ENCODE results near the gene BANF2. TPM values are rescaled to one million over a fixed set of nuclear protein-coding genes. Genes with fewer than 3 reads are reported as not detected.

Gene BANF2
- total and polyA plus RNA-seq, 2 of the 4 experiments (the other 2 are of a cell fraction): not detected

DNA sequence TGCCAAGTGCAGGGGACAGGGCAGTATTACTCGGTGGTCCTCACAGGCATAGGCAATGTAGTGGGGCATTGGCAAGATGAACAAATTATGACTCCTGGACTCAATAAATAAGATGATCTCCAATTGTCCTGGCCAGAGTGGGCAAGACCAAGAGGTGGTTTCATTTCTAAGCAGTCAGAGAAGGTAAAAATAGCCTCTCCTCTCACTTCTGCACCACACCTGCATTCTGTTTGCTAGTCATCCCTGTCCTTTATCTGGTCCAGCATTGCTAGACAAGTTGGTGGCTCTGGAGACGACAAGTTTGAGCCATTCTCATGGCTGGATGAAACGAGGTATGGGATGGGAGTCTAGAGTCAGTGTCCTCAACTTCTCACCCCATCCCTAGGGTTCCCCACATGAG lies 83.0 kb downstream of the BANF2 start:
- H3K23ac ChIP-seq (ENCODE audit: low read depth, low read length): no peak overlapping the region
- no peaks in the 10 kb centered on the region for H3K9me3 ChIP-seq (ENCODE audit: control insufficient read depth, insufficient read depth, low read length)
- H3K79me1 ChIP-seq (ENCODE audit: low read depth in 1 of 2, low read length in 2 of 2): no peaks in the 10 kb centered on the region
- H2AK9ac ChIP-seq (replicated peaks; ENCODE audit: low read depth, low read length, poor library complexity): no peak overlapping the region
- no peak overlapping the region for H3K4ac ChIP-seq (ENCODE audit: low read depth, low read length)
- H3K56ac ChIP-seq (ENCODE audit: extremely low read depth, insufficient read depth, low read length): no peak overlapping the region
- no peaks in the 10 kb centered on the region for H3K9me1 ChIP-seq (ENCODE audit: insufficient read depth, low read length)
- dilution Hi-C loops (cut with HindIII; ENCODE audit: low sequenced_read_pairs, unreplicated experiment) (no loop called here), in situ Hi-C loops (cut with MboI; ENCODE audit: low sequenced_read_pairs) (no loop called here), intact Hi-C loops (cut with micrococcal nuclease) (no loop called here)
- H3K18ac ChIP-seq (ENCODE audit: low read depth, low read length): no peak overlapping the region
- no peak overlapping the region for H2BK120ac ChIP-seq (ENCODE audit: low read depth, low read length)
- no TSS peak for BruUV-seq (replicated peaks)
- ChIA-PET POLR2A (ENCODE audit: unreplicated experiment) (no interaction called here), CTCF (no interaction called here)
- H4K5ac ChIP-seq (ENCODE audit: low read depth, low read length): no peak overlapping the region
- no peaks in the 10 kb centered on the region; the same call in 1 of the 2 replicates for H3K27me3 ChIP-seq (ENCODE audit: control insufficient read depth, insufficient read depth, low read length)
- no peak overlapping the region for H3K14ac ChIP-seq (replicated peaks; ENCODE audit: low read depth, low read length)
- no peak overlapping the region for H3K4me3 ChIP-seq (ENCODE audit: insufficient read depth, low read depth, low read length)
- no peak overlapping the region for H2BK5ac ChIP-seq (ENCODE audit: low read depth, low read length, poor library complexity, severe bottlenecking)
- no peak overlapping the region for H3K9ac ChIP-seq (ENCODE audit: low read depth, low read length)
- H4K8ac ChIP-seq (ENCODE audit: low read depth in 2 of 2, low read length in 2 of 2): no peak overlapping the region
- no peak overlapping the region for H2BK20ac ChIP-seq (ENCODE audit: low read depth, low read length)
- H2AK5ac ChIP-seq (ENCODE audit: low read depth, low read length): no peak overlapping the region
- peak overlapping the region; percentile 14 for H2AFZ ChIP-seq (replicated peaks; ENCODE audit: low read length, poor library complexity)
- peaks cover 7% of the 10 kb centered on the region; the same call in 1 of the 2 replicates for H3K4me1 ChIP-seq (ENCODE audit: control insufficient read depth, insufficient read depth, low read length)
- no peaks in the 10 kb centered on the region for H3K36me3 ChIP-seq (ENCODE audit: control insufficient read depth, insufficient read depth, low read length)
- DNase-seq (no peak), ATAC-seq (ENCODE audit: low read depth) (no peak)
- no CpG with 5 or more reads among the region's 3 CpGs for WGBS, 2 experiments (ENCODE audit: extremely low coverage in 2 of 2, insufficient read length in 1 of 2)
- no peak overlapping the region for H4K91ac ChIP-seq (ENCODE audit: insufficient read depth, low read depth, low read length)
- H2BK15ac ChIP-seq (ENCODE audit: low read depth, low read length): no peak overlapping the region
- H3K27ac ChIP-seq (ENCODE audit: insufficient read depth, low read length): no peak overlapping the region
- TF ChIP-seq CHD1 (IDR thresholded peaks at IDR 0.05; ENCODE audit: low read depth, low read length): no peak
- TF ChIP-seq, protein P1, sequence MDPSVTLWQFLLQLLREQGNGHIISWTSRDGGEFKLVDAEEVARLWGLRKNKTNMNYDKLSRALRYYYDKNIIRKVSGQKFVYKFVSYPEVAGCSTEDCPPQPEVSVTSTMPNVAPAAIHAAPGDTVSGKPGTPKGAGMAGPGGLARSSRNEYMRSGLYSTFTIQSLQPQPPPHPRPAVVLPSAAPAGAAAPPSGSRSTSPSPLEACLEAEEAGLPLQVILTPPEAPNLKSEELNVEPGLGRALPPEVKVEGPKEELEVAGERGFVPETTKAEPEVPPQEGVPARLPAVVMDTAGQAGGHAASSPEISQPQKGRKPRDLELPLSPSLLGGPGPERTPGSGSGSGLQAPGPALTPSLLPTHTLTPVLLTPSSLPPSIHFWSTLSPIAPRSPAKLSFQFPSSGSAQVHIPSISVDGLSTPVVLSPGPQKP (IDR thresholded peaks at IDR 0.05; ENCODE audit: borderline replicate concordance, low read depth, low read length): no peak
- no peak for TF ChIP-seq SMC3 (IDR thresholded peaks at IDR 0.05; ENCODE audit: low read depth, low read length)
- H4K20me1 ChIP-seq (ENCODE audit: insufficient read depth, low read length): no peaks in the 10 kb centered on the region
- no peak overlapping the region for H3K4me2 ChIP-seq (ENCODE audit: low read depth, low read length)

Measured in IMR-90 (cell line).